ENCODE data around the gene ENDOU. TPM values are rescaled to one million over a fixed set of nuclear protein-coding genes. Genes with fewer than 3 reads are reported as not detected.
A peak's percentile ranks its signal among the peaks of the same experiment; 100 is the strongest.

ENDOU gene
- total and polyA plus RNA-seq, 2 experiments from 2014 or later, result 0.22 TPM; not detected in 1

DNA sequence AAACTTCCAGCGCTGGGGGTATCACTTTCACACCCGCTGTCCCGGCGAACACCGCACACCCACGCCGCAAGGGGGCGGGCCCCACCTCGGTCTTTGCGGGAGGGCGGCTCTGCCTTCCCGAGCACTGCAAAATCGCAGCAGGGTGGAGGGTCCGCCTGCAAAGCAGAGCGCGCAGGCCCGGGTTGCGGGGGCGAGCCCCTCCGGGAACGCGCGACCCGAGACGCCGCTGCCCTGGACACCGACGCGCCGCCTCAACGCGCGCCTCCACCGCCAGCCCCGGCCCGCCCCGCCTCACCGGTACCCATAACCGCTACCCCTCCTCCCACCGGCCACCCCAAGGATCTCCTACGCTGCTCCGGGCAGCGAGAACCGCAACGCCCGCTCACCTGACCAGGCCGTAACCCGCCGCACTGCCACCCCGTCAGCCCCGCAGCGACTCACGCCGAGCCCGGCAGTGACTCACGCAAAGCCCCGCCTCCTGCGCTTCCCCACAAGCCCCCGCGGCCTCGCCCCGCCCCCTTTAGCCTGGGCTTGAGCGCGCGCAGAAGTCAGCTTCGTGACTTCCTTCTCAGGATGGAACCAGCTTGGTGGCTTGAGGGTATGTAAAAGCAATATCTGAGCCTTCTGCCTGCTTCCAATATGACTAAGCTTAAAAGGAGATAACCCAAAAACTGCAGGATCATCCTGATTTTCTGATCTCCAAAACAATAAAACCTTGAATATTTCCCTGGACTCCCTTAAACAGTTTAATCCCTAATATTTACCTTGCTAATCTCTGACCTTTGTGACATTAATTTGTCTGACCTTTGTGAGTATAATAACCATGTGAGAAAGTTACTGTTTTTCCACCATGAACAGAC is 19.5 kb downstream of the ENDOU start, which contains the start of gene RPAP3:
TSS of gene RPAP3 (minus strand) at position 465 of the 860 bp plus-strand sequence. CDS start 3,190 bp downstream, outside the sequence.
- Histone ChIP-seq H2AFZ (peak within 1 kb of the TSS; percentile 89), H3K9me3 (ENCODE audit: low read depth) (no peaks in the 10 kb centered on the region), H3K4me3 (peak within 1 kb of the TSS; percentile 89), H3K27ac (peak within 1 kb of the TSS; percentile 82), H3K36me3 (ENCODE audit: low read depth) (0 out of 2 replicates have a peak, but pooled peaks cover 4% of the 10 kb centered on the region), H3K9me2 (ENCODE audit: insufficient read depth) (no peaks in the 10 kb centered on the region), H3F3A (ENCODE audit: insufficient read depth) (peaks cover 6% of the 10 kb centered on the region; the same call in 1 of the 2 replicates), H3K9ac (peak within 1 kb of the TSS; percentile 91), H3K79me2 (ENCODE audit: insufficient read depth) (peaks cover 61% of the 10 kb centered on the region), H3K4me2 (ENCODE audit: unreplicated experiment) (peak within 1 kb of the TSS; percentile 97), H3K4me1 (ENCODE audit: insufficient read depth) (0 out of 2 replicates have a peak, but pooled peaks cover 4% of the 10 kb centered on the region), H3K27me3 (replicated peaks; ENCODE audit: insufficient read depth) (no peaks in the 10 kb centered on the region), H4K20me1 (ENCODE audit: insufficient read depth) (no peaks in the 10 kb centered on the region)
- no peak for TF ChIP-seq EZH2 (IDR thresholded peaks at IDR 0.05; ENCODE audit: insufficient read depth, poor library complexity, severe bottlenecking)
- no peak for TF ChIP-seq EZH2phosphoT487 (IDR thresholded peaks at IDR 0.05; ENCODE audit: insufficient read depth, low read depth)
- peak; percentile 99 for DNase-seq
- WGBS, 2 experiments (ENCODE audit: low coverage in 1 of 2, low lambda C conversion rate in 2 of 2, missing lambda C conversion rate in 2 of 2), result 0 to 1% methylated on average over 11 to 47 of the region's 66 CpGs
- in situ Hi-C loops (cut with MboI), result no loop called here

DNA sequence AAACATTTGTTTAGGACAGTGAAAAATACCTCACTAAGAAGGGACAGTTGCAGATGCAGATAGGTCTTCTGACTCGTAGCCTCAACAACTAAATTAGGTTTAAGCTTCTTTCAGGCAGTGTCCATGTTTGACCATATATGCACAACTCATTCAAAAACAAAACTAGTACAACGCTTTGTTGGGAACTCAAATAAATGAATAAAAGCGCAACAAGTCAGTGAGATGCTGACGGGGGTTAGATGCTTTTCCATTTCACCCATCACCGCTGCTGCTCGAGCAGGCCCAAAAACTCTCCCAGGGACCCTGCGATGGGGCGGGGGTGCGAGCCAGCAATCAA is 20.1 kb downstream of the ENDOU start:
- peak overlapping the region; percentile 91 for H3K9ac ChIP-seq
- H3K27me3 ChIP-seq (replicated peaks; ENCODE audit: insufficient read depth), result no peaks in the 10 kb centered on the region
- peak overlapping the region; percentile 82 for H3K27ac ChIP-seq
- no peaks in the 10 kb centered on the region for H3K9me2 ChIP-seq (ENCODE audit: insufficient read depth)
- no peak for DNase-seq
- H3K4me3 ChIP-seq, result peak overlapping the region; percentile 89
- H4K20me1 ChIP-seq (ENCODE audit: insufficient read depth), result no peaks in the 10 kb centered on the region
- H3K79me2 ChIP-seq (ENCODE audit: insufficient read depth), result peaks cover 67% of the 10 kb centered on the region
- WGBS, 2 experiments (ENCODE audit: low coverage in 1 of 2, low lambda C conversion rate in 2 of 2, missing lambda C conversion rate in 2 of 2), result 0 to 1% methylated on average over 9 of the region's 9 CpGs
- H3F3A ChIP-seq (ENCODE audit: insufficient read depth), result peaks cover 6% of the 10 kb centered on the region; the same call in 1 of the 2 replicates
- in situ Hi-C loops (cut with MboI), result no loop called here
- H3K36me3 ChIP-seq (ENCODE audit: low read depth), result peaks cover 9% of the 10 kb centered on the region; the same call in 1 of the 2 replicates
- TF ChIP-seq EZH2 (IDR thresholded peaks at IDR 0.05; ENCODE audit: insufficient read depth, poor library complexity, severe bottlenecking) (no peak), EZH2phosphoT487 (IDR thresholded peaks at IDR 0.05; ENCODE audit: insufficient read depth, low read depth) (no peak)
- H3K9me3 ChIP-seq (ENCODE audit: low read depth), result no peaks in the 10 kb centered on the region
- H2AFZ ChIP-seq, result peak overlapping the region; percentile 89
- 0 out of 2 replicates have a peak, but pooled peaks cover 4% of the 10 kb centered on the region for H3K4me1 ChIP-seq (ENCODE audit: insufficient read depth)
- H3K4me2 ChIP-seq (ENCODE audit: unreplicated experiment), result peak overlapping the region; percentile 97

DNA sequence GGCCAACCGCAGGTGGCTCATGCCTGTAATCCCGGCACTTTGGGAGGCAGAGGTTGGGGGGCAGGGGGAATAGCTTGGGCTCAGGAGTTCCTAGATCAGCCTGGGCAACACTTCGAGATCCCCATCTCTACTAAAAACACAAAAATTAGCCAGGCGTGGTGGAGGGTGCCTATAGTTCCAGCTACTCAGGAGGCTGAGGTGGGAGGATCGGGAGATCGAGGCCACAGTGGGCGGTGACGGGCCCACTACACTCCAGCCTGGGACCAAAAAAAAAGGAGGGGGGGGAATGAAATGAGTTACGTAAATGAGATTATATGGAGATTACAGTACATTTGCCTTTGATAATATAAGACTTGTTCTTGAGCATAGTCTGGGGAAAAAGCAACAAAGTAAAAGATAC is 20.6 kb downstream of the ENDOU start:
- Histone ChIP-seq H4K20me1 (ENCODE audit: insufficient read depth) (no peaks in the 10 kb centered on the region), H3K4me1 (ENCODE audit: insufficient read depth) (0 out of 2 replicates have a peak, but pooled peaks cover 4% of the 10 kb centered on the region), H3K9me3 (ENCODE audit: low read depth) (no peaks in the 10 kb centered on the region), H3K36me3 (ENCODE audit: low read depth) (peaks cover 13% of the 10 kb centered on the region; the same call in 1 of the 2 replicates), H3K4me3 (peak overlapping the region; percentile 89), H3K4me2 (ENCODE audit: unreplicated experiment) (peak overlapping the region; percentile 97), H3K9ac (peak overlapping the region; percentile 91), H3K9me2 (ENCODE audit: insufficient read depth) (no peaks in the 10 kb centered on the region), H3F3A (ENCODE audit: insufficient read depth) (peaks cover 6% of the 10 kb centered on the region; the same call in 1 of the 2 replicates), H3K79me2 (ENCODE audit: insufficient read depth) (peaks cover 70% of the 10 kb centered on the region), H3K27me3 (replicated peaks; ENCODE audit: insufficient read depth) (no peaks in the 10 kb centered on the region), H2AFZ (peak overlapping the region; percentile 89), H3K27ac (0 out of 2 replicates have a peak overlapping the region, but pooled peaks have one; percentile 82)
- TF ChIP-seq EZH2phosphoT487 (IDR thresholded peaks at IDR 0.05; ENCODE audit: insufficient read depth, low read depth), result no peak
- TF ChIP-seq EZH2 (IDR thresholded peaks at IDR 0.05; ENCODE audit: insufficient read depth, poor library complexity, severe bottlenecking), result no peak
- in situ Hi-C loops (cut with MboI), result no loop called here
- DNase-seq, result no peak
- WGBS, 2 experiments (ENCODE audit: low coverage in 1 of 2, low lambda C conversion rate in 2 of 2, missing lambda C conversion rate in 2 of 2), result 69 to 70% methylated on average over 9 of the region's 9 CpGs

DNA sequence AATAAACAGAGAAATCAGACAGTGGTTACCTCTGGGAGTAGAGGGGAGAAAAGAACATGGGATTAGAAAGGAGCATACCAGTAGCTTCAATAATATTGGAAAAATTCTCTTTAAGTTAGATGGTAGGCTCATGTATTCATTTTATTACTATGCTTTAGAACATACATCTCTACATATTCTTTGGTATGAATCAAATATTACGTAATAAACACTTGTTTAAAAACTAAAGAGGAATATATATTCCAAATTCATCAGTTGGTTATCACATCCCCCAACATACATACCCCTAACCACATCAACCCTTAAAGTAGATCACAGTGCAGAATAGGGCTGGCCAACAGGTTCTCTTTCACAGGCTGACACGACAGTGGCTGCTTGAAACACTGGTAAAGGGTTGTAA is 25.0 kb downstream of the ENDOU start:
- TF ChIP-seq EZH2phosphoT487 (IDR thresholded peaks at IDR 0.05; ENCODE audit: insufficient read depth, low read depth) (no peak), EZH2 (IDR thresholded peaks at IDR 0.05; ENCODE audit: insufficient read depth, poor library complexity, severe bottlenecking) (no peak)
- H3K79me2 ChIP-seq (ENCODE audit: insufficient read depth), result peaks cover 57% of the 10 kb centered on the region
- no peak overlapping the region for H3K27ac ChIP-seq
- no peak overlapping the region for H2AFZ ChIP-seq
- no peak overlapping the region for H3K9ac ChIP-seq
- no peaks in the 10 kb centered on the region for H3K4me1 ChIP-seq (ENCODE audit: insufficient read depth)
- no peaks in the 10 kb centered on the region for H3K27me3 ChIP-seq (replicated peaks; ENCODE audit: insufficient read depth)
- H3K9me2 ChIP-seq (ENCODE audit: insufficient read depth), result no peaks in the 10 kb centered on the region
- peaks cover 31% of the 10 kb centered on the region for H3K36me3 ChIP-seq (ENCODE audit: low read depth)
- in situ Hi-C loops (cut with MboI), result no loop called here
- no peaks in the 10 kb centered on the region for H3F3A ChIP-seq (ENCODE audit: insufficient read depth)
- H3K4me2 ChIP-seq (ENCODE audit: unreplicated experiment), result no peak overlapping the region
- no peak for DNase-seq
- no peaks in the 10 kb centered on the region for H3K9me3 ChIP-seq (ENCODE audit: low read depth)
- no peak overlapping the region for H3K4me3 ChIP-seq
- 85 to 93% methylated on average over 2 of the region's 2 CpGs for WGBS, 2 experiments (ENCODE audit: low coverage in 1 of 2, low lambda C conversion rate in 2 of 2, missing lambda C conversion rate in 2 of 2)
- no peaks in the 10 kb centered on the region for H4K20me1 ChIP-seq (ENCODE audit: insufficient read depth)

Data from GM23248 (cell line).